Lower leg skin (tissue), 3 donors: Measurements from ENCODE around the gene PLEKHG2.

Experiments
- CTCF ChIP-seq, 3 donors: fragments of 450-650 bp; IDR thresholded peaks; one replicate each; pipeline ENCODE4 v1.5.1; 2016; ENCODE audit warnings: antibody characterized with exemption in 3 of 3, mild to moderate bottlenecking in 3 of 3, moderate library complexity in 2 of 3
- POLR2A ChIP-seq, 2 donors: fragments of 450-650 bp; IDR thresholded peaks; one replicate each; pipeline ENCODE4 v1.6.1; 2016 to 2017; ENCODE audit warnings: antibody characterized with exemption in 2 of 2, mild to moderate bottlenecking in 1 of 2, moderate library complexity in 1 of 2

GRCh38 chr19:39407410-39407659 lies 5.1 kb upstream of the PLEKHG2 start:
- TF ChIP-seq CTCF (IDR thresholded peaks at IDR 0.05) (no peak), POLR2A (IDR thresholded peaks at IDR 0.05) (no peak)
